Measurements from ENCODE around the gene ZNF276.

ZNF276 gene

GRCh38 chr16:89786474-89787364, 65.4 kb downstream of the ZNF276 start:
- no peak for DNase-seq

GRCh38 chr16:89787365-89787805, 66.0 kb downstream of the ZNF276 start:
- DNase-seq = no peak
